GM12892 (cell line): ENCODE results near the gene RGS1.

Experiments
- POLR2A ChIP-seq: IDR thresholded peaks from 2 replicates; pipeline ENCODE4 v1.6.1; 2011; ENCODE audit warnings: low read depth, low read length, control low read depth
- POLR2AphosphoS5 ChIP-seq: IDR thresholded peaks from 2 replicates; pipeline ENCODE4 v1.6.1; 2011; ENCODE audit warnings: low read depth, low read length, control low read depth
- TAF1 ChIP-seq: IDR thresholded peaks from 2 replicates; pipeline ENCODE4 v1.6.1; 2011; ENCODE audit warnings: low read depth, mild to moderate bottlenecking, control low read depth, low read length, borderline replicate concordance

DNA sequence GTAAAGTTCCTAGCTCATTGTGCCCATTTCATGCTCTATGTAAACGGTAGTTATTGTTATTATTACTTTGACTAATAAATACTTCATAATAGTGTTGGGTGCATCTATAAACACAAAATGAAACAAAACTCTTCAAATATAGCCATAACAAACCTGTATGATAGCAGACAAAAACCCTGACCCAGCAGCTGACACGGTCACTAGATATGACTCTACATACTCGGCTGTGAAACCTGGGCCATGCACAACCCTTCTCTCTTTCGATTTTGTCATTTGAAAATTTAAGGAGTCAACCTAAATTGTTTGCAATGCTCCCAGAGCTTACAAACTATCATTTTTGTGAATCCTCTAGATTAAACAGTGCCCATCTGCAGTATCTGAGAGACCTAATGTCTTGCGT lies 52.3 kb downstream of the RGS1 start:
- TF ChIP-seq TAF1, result no peak
- TF ChIP-seq POLR2AphosphoS5, result no peak
- no peak for TF ChIP-seq POLR2A
